GM12873 (cell line): ENCODE data around the gene NFIX.

Source experiments
- TF ChIP-seq, protein P1 (sequence below): IDR thresholded peaks from 2 replicates; pipeline ENCODE4 v1.5.1; 2012; ENCODE audit warnings: low read depth, mild to moderate bottlenecking, moderate library complexity, low read length, control low read depth; ENCODE audit not compliant: insufficient read depth; ENCODE audit errors: missing control alignments

NFIX gene

GRCh38 chr19:12994701-12995595, at the start of gene NFIX:
Gene NFIX (plus strand): TSS chr19:12995475. CDS start chr19:12995838, 363 bp downstream.
- TF ChIP-seq, protein P1, sequence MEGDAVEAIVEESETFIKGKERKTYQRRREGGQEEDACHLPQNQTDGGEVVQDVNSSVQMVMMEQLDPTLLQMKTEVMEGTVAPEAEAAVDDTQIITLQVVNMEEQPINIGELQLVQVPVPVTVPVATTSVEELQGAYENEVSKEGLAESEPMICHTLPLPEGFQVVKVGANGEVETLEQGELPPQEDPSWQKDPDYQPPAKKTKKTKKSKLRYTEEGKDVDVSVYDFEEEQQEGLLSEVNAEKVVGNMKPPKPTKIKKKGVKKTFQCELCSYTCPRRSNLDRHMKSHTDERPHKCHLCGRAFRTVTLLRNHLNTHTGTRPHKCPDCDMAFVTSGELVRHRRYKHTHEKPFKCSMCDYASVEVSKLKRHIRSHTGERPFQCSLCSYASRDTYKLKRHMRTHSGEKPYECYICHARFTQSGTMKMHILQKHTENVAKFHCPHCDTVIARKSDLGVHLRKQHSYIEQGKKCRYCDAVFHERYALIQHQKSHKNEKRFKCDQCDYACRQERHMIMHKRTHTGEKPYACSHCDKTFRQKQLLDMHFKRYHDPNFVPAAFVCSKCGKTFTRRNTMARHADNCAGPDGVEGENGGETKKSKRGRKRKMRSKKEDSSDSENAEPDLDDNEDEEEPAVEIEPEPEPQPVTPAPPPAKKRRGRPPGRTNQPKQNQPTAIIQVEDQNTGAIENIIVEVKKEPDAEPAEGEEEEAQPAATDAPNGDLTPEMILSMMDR: no peak

DNA sequence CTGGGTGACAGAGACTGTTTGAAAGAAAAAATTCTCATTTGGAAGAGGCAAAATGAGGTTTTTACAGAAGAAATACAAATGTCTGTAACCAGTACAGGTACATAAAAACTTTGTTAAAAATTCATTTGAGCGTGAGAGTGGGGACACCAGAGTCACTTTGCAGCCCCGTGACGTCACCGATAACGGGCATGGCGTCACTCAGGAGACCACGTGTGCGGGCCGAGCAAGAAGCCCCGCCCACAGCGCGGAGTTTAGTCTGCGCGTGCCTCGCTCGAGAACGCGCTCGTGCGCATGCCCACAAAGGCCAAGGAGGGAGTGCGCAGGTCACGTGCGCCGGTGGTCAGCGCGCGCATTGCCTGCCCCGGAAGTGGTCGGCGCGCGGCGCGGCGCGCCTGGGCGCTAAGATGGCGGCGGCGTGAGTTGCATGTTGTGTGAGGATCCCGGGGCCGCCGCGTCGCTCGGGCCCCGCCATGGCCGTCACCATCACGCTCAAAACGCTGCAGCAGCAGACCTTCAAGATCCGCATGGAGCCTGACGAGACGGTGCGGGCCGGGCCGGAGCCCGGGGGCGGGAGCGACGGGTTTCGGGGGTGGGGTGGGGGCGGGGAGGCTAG, 49.7 kb upstream of the NFIX start, which contains the start of gene RAD23A:
TSS of gene RAD23A (plus strand) at position 384 of the 613 bp plus-strand sequence. CDS start at position 471, 87 bp downstream.
- TF ChIP-seq, protein P1: no peak

DNA sequence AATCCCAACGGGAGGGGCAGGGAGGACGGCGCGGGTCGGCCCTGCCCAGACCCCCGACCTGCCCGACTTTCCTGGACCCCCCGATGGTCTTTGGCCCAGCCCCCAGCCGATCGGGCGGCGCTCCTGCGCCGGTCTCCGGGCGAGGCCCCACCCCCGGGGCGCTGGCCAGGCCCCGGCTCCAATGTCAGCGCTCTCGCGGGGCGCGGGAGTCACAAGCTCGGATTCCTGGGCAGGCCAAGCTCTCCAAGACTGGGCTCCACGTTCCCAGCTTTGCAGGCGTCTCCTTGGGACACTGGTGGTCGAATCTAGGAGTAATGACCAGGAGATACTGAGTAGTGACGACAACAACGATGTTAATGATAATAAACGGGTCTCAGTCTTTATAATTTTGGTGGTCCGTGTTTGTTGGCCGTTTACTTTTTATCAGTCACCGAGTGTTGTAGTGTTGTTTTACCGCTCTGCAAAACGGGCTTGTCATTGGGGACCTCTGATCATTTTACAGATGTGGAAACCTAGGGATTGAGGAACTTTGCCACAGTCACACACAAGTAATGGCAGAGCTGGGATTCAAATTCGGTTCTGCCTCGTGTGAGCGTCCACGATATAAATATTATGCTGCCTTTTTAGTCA, 49.1 kb upstream of the NFIX start:
- TF ChIP-seq, protein P1: no peak

DNA sequence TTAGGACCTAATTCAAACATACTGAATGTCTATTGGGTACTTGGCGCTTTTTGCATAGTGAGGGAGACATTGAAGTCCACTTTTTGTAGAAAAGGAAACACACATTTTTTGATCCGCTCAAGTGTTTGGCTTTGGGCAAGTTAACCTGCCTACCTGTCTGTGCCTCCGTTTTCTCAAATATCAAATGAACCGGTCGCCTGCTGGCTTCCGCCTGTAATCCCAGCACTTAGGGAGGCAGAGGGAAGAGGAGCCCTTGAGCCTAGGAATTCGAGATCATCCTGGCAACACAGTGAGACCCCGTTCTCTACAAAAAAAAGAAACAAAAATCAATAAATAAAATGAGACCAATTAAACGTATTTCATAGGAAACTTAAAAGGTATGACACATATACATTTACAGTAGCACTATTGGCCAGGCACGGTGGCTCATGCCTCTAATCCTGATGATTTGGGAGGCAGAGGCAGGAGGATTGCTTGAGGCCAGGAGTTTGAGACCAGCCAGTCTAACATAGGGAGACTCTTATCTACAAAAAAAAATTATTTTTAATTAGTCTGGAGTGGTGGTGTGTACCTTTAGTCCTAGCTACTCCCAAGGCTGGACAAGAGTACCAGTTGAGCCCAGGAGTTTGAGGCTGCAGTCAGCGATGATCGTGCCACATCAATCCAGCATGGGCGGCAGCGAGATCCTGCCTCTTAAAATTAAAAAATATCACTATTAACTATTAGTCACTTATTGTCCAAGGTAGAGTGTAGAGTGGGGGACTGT, 48.4 kb upstream of the NFIX start:
- TF ChIP-seq, protein P1: no peak

DNA sequence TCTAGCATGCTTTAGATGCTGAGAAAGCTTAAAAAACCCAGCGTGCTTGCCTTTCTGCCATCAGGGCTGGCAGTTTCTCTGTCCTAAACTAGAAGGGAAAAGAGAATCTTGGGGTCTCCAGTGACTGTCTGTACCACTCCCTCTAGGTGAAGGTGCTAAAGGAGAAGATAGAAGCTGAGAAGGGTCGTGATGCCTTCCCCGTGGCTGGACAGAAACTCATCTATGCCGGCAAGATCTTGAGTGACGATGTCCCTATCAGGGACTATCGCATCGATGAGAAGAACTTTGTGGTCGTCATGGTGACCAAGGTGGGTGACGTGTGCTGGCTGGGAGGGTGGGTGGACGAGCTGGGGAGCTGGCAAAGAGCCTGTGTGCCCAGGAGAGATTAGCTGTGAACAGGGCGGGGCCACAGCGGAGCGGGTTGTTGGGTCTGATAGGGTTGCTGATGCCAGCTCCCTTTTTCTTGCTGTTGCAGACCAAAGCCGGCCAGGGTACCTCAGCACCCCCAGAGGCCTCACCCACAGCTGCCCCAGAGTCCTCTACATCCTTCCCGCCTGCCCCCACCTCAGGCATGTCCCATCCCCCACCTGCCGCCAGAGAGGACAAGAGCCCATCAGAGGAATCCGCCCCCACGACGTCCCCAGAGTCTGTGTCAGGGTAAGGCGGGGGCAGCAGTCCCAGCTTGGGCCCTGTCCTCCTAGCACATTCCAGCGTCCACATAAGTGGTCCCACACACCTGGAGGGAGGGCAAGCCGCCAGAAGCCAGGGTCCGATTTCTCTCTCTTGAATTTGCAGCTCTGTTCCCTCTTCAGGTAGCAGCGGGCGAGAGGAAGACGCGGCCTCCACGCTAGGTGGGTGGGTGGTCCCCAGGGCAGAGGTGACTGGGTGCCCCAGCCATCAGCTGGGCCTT, 47.3 kb upstream of the NFIX start:
- TF ChIP-seq, protein P1: no peak

GRCh38 chr19:12948612-12949362, 46.5 kb upstream of the NFIX start:
- TF ChIP-seq, protein P1: no peak
